Small intestine (tissue), 7 donors: Measurements from ENCODE around the gene CACNB4. TPM values are rescaled to one million over a fixed set of nuclear protein-coding genes. Genes with fewer than 3 reads are reported as not detected.

ENCODE experiments used
- DNase-seq, 2 donors: peaks; one replicate each; pipeline versions ENCODE4 v3.0.0 to v3.0.0-alpha.2; 2013
- FAIRE-seq: peaks from 2 replicates; lab custom pipeline; 2012; peaks lifted over from hg19 to GRCh38; lab: Jason Lieb, UNC
- H3K27ac ChIP-seq, 3 donors: one replicate each; pipeline ENCODE4 v1.5.1; 2013; ENCODE audit warnings: low read length in 2 of 3, mild to moderate bottlenecking in 2 of 3, control low read depth in 1 of 3, inconsistent platforms in 1 of 3, low read depth in 1 of 3, moderate library complexity in 1 of 3
- H3K27me3 ChIP-seq, 3 donors: one replicate each; pipeline ENCODE4 v1.6.1; 2013; ENCODE audit warnings: low read length in 3 of 3, inconsistent platforms in 1 of 3; ENCODE audit not compliant: control insufficient read depth in 3 of 3, insufficient read depth in 3 of 3
- H3K36me3 ChIP-seq, 3 donors: one replicate each; pipeline ENCODE4 v1.6.1; 2013; ENCODE audit warnings: low read length in 3 of 3, inconsistent platforms in 1 of 3, low read depth in 1 of 3, mild to moderate bottlenecking in 1 of 3, moderate library complexity in 1 of 3; ENCODE audit not compliant: control insufficient read depth in 3 of 3, insufficient read depth in 2 of 3
- H3K4me1 ChIP-seq, 3 donors: one replicate each; pipeline ENCODE4 v1.6.1; 2013; ENCODE audit warnings: low read length in 2 of 3, inconsistent platforms in 1 of 3, low read depth in 1 of 3, mild to moderate bottlenecking in 1 of 3, moderate library complexity in 1 of 3; ENCODE audit not compliant: control insufficient read depth in 3 of 3, insufficient read depth in 2 of 3
- H3K4me3 ChIP-seq, 3 donors: one replicate each; pipeline ENCODE4 v1.5.1; 2013; ENCODE audit warnings: low read length in 3 of 3, control low read depth in 1 of 3, inconsistent platforms in 1 of 3, low read depth in 1 of 3, mild to moderate bottlenecking in 1 of 3, moderate library complexity in 1 of 3
- H3K9me3 ChIP-seq, 2 donors: one replicate each; pipeline ENCODE4 v1.6.1; 2013; ENCODE audit warnings: low read depth in 1 of 2, low read length in 1 of 2; ENCODE audit not compliant: control insufficient read depth in 2 of 2, insufficient read depth in 1 of 2
- WGBS, 3 donors: extraction: QIAGEN DNeasy Blood & Tissue Kit; methylation state at CpG; one replicate each; pipeline ENCODE4 v1.1.7; 2013; 5-methylcytosine and 5-hydroxymethylcytosine counted together
- polyA plus RNA-seq, 4 donors: library from polyadenylated mRNA; stranded (reverse) in 3 of 4; unstranded in 1 of 4; fragments of 200-250 nt in 3 of 4; fragments of 120-200 nt in 1 of 4; gene quantifications; one replicate each; pipeline versions ENCODE4 v1.2.1 to v1.2.3, GENCODE V29; 2013
- donor health status: healthy with polysubstance abuse.
- donor health status: control.
- donor health status: control.
- donor health status: Bipolar disorder and iron deficiency.
- donor health status: healthy.

The CACNB4 gene
- polyA plus RNA-seq, 4 donors: 0.27 to 1.3 (median 0.27) TPM; not detected in 1

- Histone ChIP-seq H3K27me3 (no peaks in the 10 kb centered on the region), H3K27ac (no peak overlapping the region), H3K4me1 (peaks cover 0 to 9% (median 0%) of the 10 kb centered on the region in 3 donors), H3K36me3 (no peaks in the 10 kb centered on the region), H3K4me3 (no peak overlapping the region), H3K9me3 (no peaks in the 10 kb centered on the region)
- FAIRE-seq (no peak), DNase-seq (no peak)
- 93 to 94% (median 93%) methylated on average over 13 of the region's 13 CpGs for WGBS, 3 donors
Observed at GRCh38 chr2:151971301-151972051, 127.4 kb downstream of the CACNB4 start.

GRCh38 chr2:151968770-151969470, 129.9 kb downstream of the CACNB4 start:
- FAIRE-seq (no peak), DNase-seq (no peak)
- Histone ChIP-seq H3K27me3 (no peaks in the 10 kb centered on the region), H3K4me1 (peaks cover 0 to 2% (median 0%) of the 10 kb centered on the region in 3 donors), H3K4me3 (no peak overlapping the region), H3K36me3 (no peaks in the 10 kb centered on the region), H3K27ac (no peak overlapping the region), H3K9me3 (no peaks in the 10 kb centered on the region)
- 74 to 87% (median 84%) methylated on average over 4 of the region's 4 CpGs for WGBS, 3 donors

- H3K27me3 ChIP-seq: no peaks in the 10 kb centered on the region
- 78 to 83% (median 83%) methylated on average over 11 of the region's 11 CpGs for WGBS, 3 donors
- DNase-seq (no peak), FAIRE-seq (no peak)
- H3K36me3 ChIP-seq: no peaks in the 10 kb centered on the region
- no peaks in the 10 kb centered on the region for H3K4me1 ChIP-seq
- no peaks in the 10 kb centered on the region for H3K9me3 ChIP-seq
- H3K27ac ChIP-seq: no peak overlapping the region
- H3K4me3 ChIP-seq: no peak overlapping the region
Observed at GRCh38 chr2:151967829-151968722, 130.8 kb downstream of the CACNB4 start.

GRCh38 chr2:151965884-151966283, 133.0 kb downstream of the CACNB4 start:
- no peaks in the 10 kb centered on the region for H3K27me3 ChIP-seq
- H3K4me1 ChIP-seq: no peaks in the 10 kb centered on the region
- no peaks in the 10 kb centered on the region for H3K9me3 ChIP-seq
- WGBS, 3 donors: 84 to 93% (median 90%) methylated on average over 4 of the region's 4 CpGs
- no peak overlapping the region for H3K27ac ChIP-seq
- FAIRE-seq: no peak
- no peaks in the 10 kb centered on the region for H3K36me3 ChIP-seq
- DNase-seq: no peak
- no peak overlapping the region for H3K4me3 ChIP-seq

GRCh38 chr2:151961558-151961957, 137.3 kb downstream of the CACNB4 start:
- Histone ChIP-seq H3K27ac (no peak overlapping the region), H3K4me3 (no peak overlapping the region), H3K4me1 (no peaks in the 10 kb centered on the region), H3K27me3 (no peaks in the 10 kb centered on the region), H3K36me3 (no peaks in the 10 kb centered on the region), H3K9me3 (no peaks in the 10 kb centered on the region)
- WGBS, 3 donors: 89 to 93% (median 93%) methylated on average over 4 of the region's 4 CpGs
- no peak for FAIRE-seq
- no peak for DNase-seq

GRCh38 chr2:151959238-151959637, 139.6 kb downstream of the CACNB4 start:
- Histone ChIP-seq H3K36me3 (no peaks in the 10 kb centered on the region), H3K9me3 (no peaks in the 10 kb centered on the region), H3K4me3 (no peak overlapping the region), H3K4me1 (no peaks in the 10 kb centered on the region), H3K27ac (no peak overlapping the region), H3K27me3 (no peaks in the 10 kb centered on the region)
- WGBS, 3 donors: 96% methylated on average over 1 of the region's 1 CpG
- FAIRE-seq (no peak), DNase-seq (no peak)

GRCh38 chr2:151953467-151953866, 145.4 kb downstream of the CACNB4 start:
- Histone ChIP-seq H3K4me3 (no peak overlapping the region), H3K9me3 (no peaks in the 10 kb centered on the region), H3K27ac (no peak overlapping the region), H3K27me3 (peaks cover 0 to 3% (median 0%) of the 10 kb centered on the region in 3 donors), H3K4me1 (no peaks in the 10 kb centered on the region), H3K36me3 (no peaks in the 10 kb centered on the region)
- FAIRE-seq (no peak), DNase-seq (no peak)
- 46 to 71% (median 58%) methylated on average over 2 of the region's 2 CpGs for WGBS, 3 donors
